HepG2 (cell line): ENCODE data around the gene PRDM12. TPM values are rescaled to one million over a fixed set of nuclear protein-coding genes. Genes with fewer than 3 reads are reported as not detected.

ENCODE experiments used
- ATAC-seq: fragments of 200-7000 bp; cut with Tn5 transposase; 3 replicates; pipeline ENCODE4 v1.9.1; 2020; ENCODE audit warnings: mild to moderate bottlenecking, moderate library complexity
- BruUV-seq: library from RNA; stranded (reverse); fragments of 400-500 nt; replicated peaks from 2 replicates; lab custom pipeline; 2021; lab: Mats Ljungman, UMichigan
- CTCF ChIA-PET: fragments of 300-600 bp; formaldehyde crosslinking; extraction: SDS; loops from one replicate; lab custom pipeline; 2021; ENCODE audit warnings: low total read pairs, inconsistent platforms, low intra/inter-chr PET ratio; lab: Yijun Ruan, JAX
- POLR2A ChIA-PET: fragments of 350-600 bp; sonication (Branson Sonifier 250); formaldehyde crosslinking; loops from one replicate; lab custom pipeline; 2020; ENCODE audit warnings: antibody characterized with exemption, inconsistent platforms; lab: Yijun Ruan, JAX
- DNase-seq: peaks from one replicate; pipeline ENCODE4 v3.0.0-alpha.2; 2015; ENCODE audit warnings: low spot score
- FAIRE-seq: peaks from 3 replicates; lab custom pipeline; 2011; peaks lifted over from hg19 to GRCh38; lab: Jason Lieb, UNC
- H2AFZ ChIP-seq: one replicate; pipeline ENCODE4 v1.6.1; 2011; ENCODE audit warnings: low read length, inconsistent platforms
- H3K27ac ChIP-seq: fragments of 300-600 bp; 3 replicates; pipeline ENCODE4 v1.8.0; 2011; ENCODE audit warnings: mixed run types, mild to moderate bottlenecking, mixed read lengths, low read length, inconsistent platforms; ENCODE audit not compliant: insufficient read depth; ENCODE audit errors: extremely low read length
- H3K27me3 ChIP-seq, 2 experiments: fragments of 200-600 bp in 1 of 2; 2 replicates in 1 of 2; 3 replicates in 1 of 2; pipeline versions ENCODE4 v1.6.0 to v1.8.0; 2011; ENCODE audit warnings: low read length in 2 of 2, mild to moderate bottlenecking in 2 of 2, moderate library complexity in 2 of 2, inconsistent platforms in 1 of 2; ENCODE audit not compliant: insufficient read depth in 2 of 2, control insufficient read depth in 1 of 2
- H3K36me3 ChIP-seq, 2 experiments: fragments of 200-600 bp in 1 of 2; replicated peaks in 1 of 2; 2 replicates in 1 of 2; 3 replicates in 1 of 2; pipeline versions ENCODE4 v1.5.1 to v1.8.0; 2011; ENCODE audit warnings: low read length in 2 of 2, inconsistent platforms in 1 of 2; ENCODE audit not compliant: insufficient read depth in 2 of 2, control insufficient read depth in 1 of 2
- H3K4me1 ChIP-seq: 2 replicates; pipeline ENCODE4 v1.5.1; 2012; ENCODE audit warnings: low read length, inconsistent platforms; ENCODE audit not compliant: insufficient read depth
- H3K4me2 ChIP-seq: 2 replicates; pipeline ENCODE4 v1.6.0; 2011; ENCODE audit warnings: low read depth, low read length, inconsistent platforms
- H3K4me3 ChIP-seq, 3 experiments: fragments of 200-600 bp in 1 of 3; sonication (generic), shearing (Covaris generic) in 1 of 3; replicated peaks in 1 of 3; 2 replicates each; pipeline ENCODE4 v1.5.1; 2011 to 2016; ENCODE audit warnings: low read length in 3 of 3, inconsistent platforms in 2 of 3, low read depth in 2 of 3, mild to moderate bottlenecking in 2 of 3, control low read depth in 1 of 3, mixed read lengths in 1 of 3; ENCODE audit not compliant: insufficient read depth in 1 of 3
- H3K79me2 ChIP-seq: one replicate; pipeline ENCODE4 v1.6.1; 2011; ENCODE audit warnings: low read length, inconsistent platforms; ENCODE audit not compliant: insufficient read depth
- H3K9ac ChIP-seq: 2 replicates; pipeline ENCODE4 v1.6.0; 2011; ENCODE audit warnings: mild to moderate bottlenecking, low read depth, low read length, inconsistent platforms; ENCODE audit not compliant: insufficient read depth
- H3K9me3 ChIP-seq: 2 replicates; pipeline ENCODE4 v1.5.1; 2012; ENCODE audit warnings: mild to moderate bottlenecking, low read length
- H4K20me1 ChIP-seq: 2 replicates; pipeline ENCODE4 v1.6.0; 2011; ENCODE audit warnings: inconsistent platforms, mild to moderate bottlenecking, low read length, moderate library complexity; ENCODE audit not compliant: insufficient read depth
- MEIS2 ChIP-seq: sonication (generic); formaldehyde crosslinking; IDR thresholded peaks from 2 replicates; pipeline ENCODE4 v1.9.0; 2021; ENCODE audit warnings: mild to moderate bottlenecking, missing genetic modification reagents
- PTBP1 ChIP-seq: fragments of 200-400 bp; formaldehyde crosslinking; IDR thresholded peaks from 2 replicates; pipeline ENCODE4 v1.6.1; 2018; ENCODE audit warnings: low read length, low read depth; ENCODE audit not compliant: poor library complexity, severe bottlenecking
- ZNF124 ChIP-seq: sonication (generic); formaldehyde crosslinking; IDR thresholded peaks from 2 replicates; pipeline ENCODE4 v1.4.0; 2020; ENCODE audit warnings: missing genetic modification reagents
- WGBS: methylation state at CpG from one replicate; pipeline ENCODE4 v1.1.6; 2017; ENCODE audit warnings: low lambda C conversion rate; 5-methylcytosine and 5-hydroxymethylcytosine counted together
- in situ Hi-C: cut with HindIII; loops from 2 replicates; pipeline ENCODE4 v1.10.0; 2017; ENCODE audit warnings: low pct_unique_long_range_greater_than_20kb; ENCODE audit not compliant: extremely low pct_ligation_motif_present
- intact Hi-C: fragments of 100-400 bp; cut with micrococcal nuclease; formaldehyde crosslinking; loops from one replicate; pipeline ENCODE4 v1.10.0; 2022; ENCODE audit not compliant: unreplicated experiment
- polyA plus RNA-seq, 8 experiments: library from polyadenylated mRNA; depleted of rRNA in 3 of 8; stranded (reverse) in 7 of 8; unstranded in 1 of 8; fragments of >200 nt; fragmentation: Illumina TruSeq in 4 of 8; extraction: Trizol in 4 of 8; gene quantifications; 2 replicates each; pipeline versions ENCODE4 v1.2.1 to v1.2.3, GENCODE V29; 2011 to 2016; ENCODE audit warnings: low read depth in 4 of 8, missing spikeins in 1 of 8, mixed read lengths in 1 of 8; ENCODE audit not compliant: insufficient read depth in 1 of 8
- total RNA-seq, 5 experiments: library from RNA; depleted of rRNA; stranded (reverse); fragments of >200 nt; fragmentation: Illumina TruSeq; extraction: Trizol; gene quantifications; 2 replicates each; pipeline ENCODE4 v1.2.3, GENCODE V29; 2016; ENCODE audit warnings: low read depth in 1 of 5
- TF ChIP-seq, protein P1 (sequence below): sonication (generic); IDR thresholded peaks from 2 replicates; pipeline ENCODE4 v1.6.1; 2016; ENCODE audit warnings: low read depth, borderline replicate concordance
- TF ChIP-seq, protein P2 (sequence below): sonication (generic); formaldehyde crosslinking; IDR thresholded peaks from 2 replicates; pipeline ENCODE4 v1.5.0; 2020; ENCODE audit warnings: mild to moderate bottlenecking, missing genetic modification reagents, moderate library complexity
- TF ChIP-seq, protein P3 (sequence below): sonication (generic); formaldehyde crosslinking; IDR thresholded peaks from 2 replicates; pipeline ENCODE4 v1.9.0; 2021; ENCODE audit warnings: missing genetic modification reagents, mild to moderate bottlenecking, borderline replicate concordance
- TF ChIP-seq, protein P4 (sequence below): sonication (generic); formaldehyde crosslinking; IDR thresholded peaks from 2 replicates; pipeline ENCODE4 v1.5.0; 2020; ENCODE audit warnings: mild to moderate bottlenecking, missing genetic modification reagents
- TF ChIP-seq, protein P5 (sequence below): sonication (generic); formaldehyde crosslinking; IDR thresholded peaks from 2 replicates; pipeline ENCODE4 v1.4.0; 2020; ENCODE audit warnings: missing genetic modification reagents
- TF ChIP-seq, protein P6 (sequence below): sonication (generic); formaldehyde crosslinking; IDR thresholded peaks from 2 replicates; pipeline ENCODE4 v1.4.0; 2020; ENCODE audit warnings: mild to moderate bottlenecking, missing genetic modification reagents

The PRDM12 gene
- total and polyA plus RNA-seq, 2 of the 13 experiments (the other 11 are each of a cell fraction or from before 2014, with no cell fraction given) = 0.04 to 0.07 TPM

DNA sequence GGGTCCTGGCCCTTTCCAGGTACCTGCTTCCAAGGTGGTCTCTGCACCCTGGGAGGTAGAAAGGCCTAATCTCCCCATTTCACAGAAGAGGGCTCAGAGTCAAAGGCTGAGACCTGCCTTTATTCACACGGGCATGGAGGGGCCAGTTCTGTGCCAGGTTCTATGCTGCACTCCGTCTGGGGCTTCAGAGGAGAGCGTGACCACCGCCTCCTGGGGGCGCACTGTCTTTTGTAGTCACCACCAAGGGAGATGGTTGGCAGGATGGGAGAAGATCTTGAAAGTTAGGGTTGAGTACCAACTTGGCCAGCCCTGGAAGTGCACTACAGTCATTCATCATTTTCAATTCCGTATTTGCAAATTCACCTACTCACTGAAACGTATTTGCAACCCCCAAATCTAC, 23.7 kb upstream of the PRDM12 start:
- Histone ChIP-seq H3K27me3 (no peaks in the 10 kb centered on the region), H4K20me1 (no peaks in the 10 kb centered on the region), H3K9me3 (no peaks in the 10 kb centered on the region), H3K79me2 (no peaks in the 10 kb centered on the region), H3K4me1 (no peaks in the 10 kb centered on the region), H3K4me3 (no peak overlapping the region), H3K9ac (no peak overlapping the region), H3K4me2 (no peak overlapping the region), H3K36me3 (peaks cover 10 to 17% of the 10 kb centered on the region in 2 experiments; a peak in 4 of 5 replicates), H2AFZ (no peak overlapping the region), H3K27ac (no peak overlapping the region)
- intact Hi-C loops (no loop called here), in situ Hi-C loops (no loop called here)
- FAIRE-seq = no peak
- 62% methylated on average over 7 of the region's 7 CpGs for WGBS
- CTCF ChIA-PET = no interaction called here
- POLR2A ChIA-PET = no interaction called here
- BruUV-seq = no TSS peak
- DNase-seq = no peak
- peak; percentile 74 for ATAC-seq
- TF ChIP-seq, protein P1, sequence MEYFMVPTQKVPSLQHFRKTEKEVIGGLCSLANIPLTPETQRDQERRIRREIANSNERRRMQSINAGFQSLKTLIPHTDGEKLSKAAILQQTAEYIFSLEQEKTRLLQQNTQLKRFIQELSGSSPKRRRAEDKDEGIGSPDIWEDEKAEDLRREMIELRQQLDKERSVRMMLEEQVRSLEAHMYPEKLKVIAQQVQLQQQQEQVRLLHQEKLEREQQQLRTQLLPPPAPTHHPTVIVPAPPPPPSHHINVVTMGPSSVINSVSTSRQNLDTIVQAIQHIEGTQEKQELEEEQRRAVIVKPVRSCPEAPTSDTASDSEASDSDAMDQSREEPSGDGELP = no peak
- TF ChIP-seq, protein P2, sequence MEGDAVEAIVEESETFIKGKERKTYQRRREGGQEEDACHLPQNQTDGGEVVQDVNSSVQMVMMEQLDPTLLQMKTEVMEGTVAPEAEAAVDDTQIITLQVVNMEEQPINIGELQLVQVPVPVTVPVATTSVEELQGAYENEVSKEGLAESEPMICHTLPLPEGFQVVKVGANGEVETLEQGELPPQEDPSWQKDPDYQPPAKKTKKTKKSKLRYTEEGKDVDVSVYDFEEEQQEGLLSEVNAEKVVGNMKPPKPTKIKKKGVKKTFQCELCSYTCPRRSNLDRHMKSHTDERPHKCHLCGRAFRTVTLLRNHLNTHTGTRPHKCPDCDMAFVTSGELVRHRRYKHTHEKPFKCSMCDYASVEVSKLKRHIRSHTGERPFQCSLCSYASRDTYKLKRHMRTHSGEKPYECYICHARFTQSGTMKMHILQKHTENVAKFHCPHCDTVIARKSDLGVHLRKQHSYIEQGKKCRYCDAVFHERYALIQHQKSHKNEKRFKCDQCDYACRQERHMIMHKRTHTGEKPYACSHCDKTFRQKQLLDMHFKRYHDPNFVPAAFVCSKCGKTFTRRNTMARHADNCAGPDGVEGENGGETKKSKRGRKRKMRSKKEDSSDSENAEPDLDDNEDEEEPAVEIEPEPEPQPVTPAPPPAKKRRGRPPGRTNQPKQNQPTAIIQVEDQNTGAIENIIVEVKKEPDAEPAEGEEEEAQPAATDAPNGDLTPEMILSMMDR (CRISPR knock-in tag) = peak; percentile 36; the same call in 1 of the 2 replicates
- TF ChIP-seq MEIS2 (CRISPR knock-in tag) (no peak), ZNF124 (no peak), PTBP1 (no peak)
- TF ChIP-seq, protein P3, sequence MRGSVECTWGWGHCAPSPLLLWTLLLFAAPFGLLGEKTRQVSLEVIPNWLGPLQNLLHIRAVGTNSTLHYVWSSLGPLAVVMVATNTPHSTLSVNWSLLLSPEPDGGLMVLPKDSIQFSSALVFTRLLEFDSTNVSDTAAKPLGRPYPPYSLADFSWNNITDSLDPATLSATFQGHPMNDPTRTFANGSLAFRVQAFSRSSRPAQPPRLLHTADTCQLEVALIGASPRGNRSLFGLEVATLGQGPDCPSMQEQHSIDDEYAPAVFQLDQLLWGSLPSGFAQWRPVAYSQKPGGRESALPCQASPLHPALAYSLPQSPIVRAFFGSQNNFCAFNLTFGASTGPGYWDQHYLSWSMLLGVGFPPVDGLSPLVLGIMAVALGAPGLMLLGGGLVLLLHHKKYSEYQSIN (CRISPR knock-in tag) = no peak
- TF ChIP-seq, protein P4, sequence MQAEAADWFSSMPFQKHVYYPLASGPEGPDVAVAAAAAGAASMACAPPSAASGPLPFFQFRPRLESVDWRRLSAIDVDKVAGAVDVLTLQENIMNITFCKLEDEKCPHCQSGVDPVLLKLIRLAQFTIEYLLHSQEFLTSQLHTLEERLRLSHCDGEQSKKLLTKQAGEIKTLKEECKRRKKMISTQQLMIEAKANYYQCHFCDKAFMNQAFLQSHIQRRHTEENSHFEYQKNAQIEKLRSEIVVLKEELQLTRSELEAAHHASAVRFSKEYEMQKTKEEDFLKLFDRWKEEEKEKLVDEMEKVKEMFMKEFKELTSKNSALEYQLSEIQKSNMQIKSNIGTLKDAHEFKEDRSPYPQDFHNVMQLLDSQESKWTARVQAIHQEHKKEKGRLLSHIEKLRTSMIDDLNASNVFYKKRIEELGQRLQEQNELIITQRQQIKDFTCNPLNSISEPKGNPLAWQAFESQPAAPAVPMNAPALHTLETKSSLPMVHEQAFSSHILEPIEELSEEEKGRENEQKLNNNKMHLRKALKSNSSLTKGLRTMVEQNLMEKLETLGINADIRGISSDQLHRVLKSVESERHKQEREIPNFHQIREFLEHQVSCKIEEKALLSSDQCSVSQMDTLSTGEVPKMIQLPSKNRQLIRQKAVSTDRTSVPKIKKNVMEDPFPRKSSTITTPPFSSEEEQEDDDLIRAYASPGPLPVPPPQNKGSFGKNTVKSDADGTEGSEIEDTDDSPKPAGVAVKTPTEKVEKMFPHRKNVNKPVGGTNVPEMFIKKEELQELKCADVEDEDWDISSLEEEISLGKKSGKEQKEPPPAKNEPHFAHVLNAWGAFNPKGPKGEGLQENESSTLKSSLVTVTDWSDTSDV (CRISPR knock-in tag) = no peak
- TF ChIP-seq, protein P5, sequence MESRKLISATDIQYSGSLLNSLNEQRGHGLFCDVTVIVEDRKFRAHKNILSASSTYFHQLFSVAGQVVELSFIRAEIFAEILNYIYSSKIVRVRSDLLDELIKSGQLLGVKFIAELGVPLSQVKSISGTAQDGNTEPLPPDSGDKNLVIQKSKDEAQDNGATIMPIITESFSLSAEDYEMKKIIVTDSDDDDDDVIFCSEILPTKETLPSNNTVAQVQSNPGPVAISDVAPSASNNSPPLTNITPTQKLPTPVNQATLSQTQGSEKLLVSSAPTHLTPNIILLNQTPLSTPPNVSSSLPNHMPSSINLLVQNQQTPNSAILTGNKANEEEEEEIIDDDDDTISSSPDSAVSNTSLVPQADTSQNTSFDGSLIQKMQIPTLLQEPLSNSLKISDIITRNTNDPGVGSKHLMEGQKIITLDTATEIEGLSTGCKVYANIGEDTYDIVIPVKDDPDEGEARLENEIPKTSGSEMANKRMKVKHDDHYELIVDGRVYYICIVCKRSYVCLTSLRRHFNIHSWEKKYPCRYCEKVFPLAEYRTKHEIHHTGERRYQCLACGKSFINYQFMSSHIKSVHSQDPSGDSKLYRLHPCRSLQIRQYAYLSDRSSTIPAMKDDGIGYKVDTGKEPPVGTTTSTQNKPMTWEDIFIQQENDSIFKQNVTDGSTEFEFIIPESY = peak; percentile 45; the same call in 1 of the 2 replicates
- TF ChIP-seq, protein P6, sequence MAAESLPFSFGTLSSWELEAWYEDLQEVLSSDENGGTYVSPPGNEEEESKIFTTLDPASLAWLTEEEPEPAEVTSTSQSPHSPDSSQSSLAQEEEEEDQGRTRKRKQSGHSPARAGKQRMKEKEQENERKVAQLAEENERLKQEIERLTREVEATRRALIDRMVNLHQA (CRISPR knock-in tag) = no peak
